K562 (cell line): Measurements from ENCODE around the gene GPNMB. TPM values are rescaled to one million over a fixed set of nuclear protein-coding genes. Genes with fewer than 3 reads are reported as not detected.

Experiments
- ATAC-seq: fragments of 200-7000 bp; cut with Tn5 transposase; 3 replicates; pipeline ENCODE4 v1.9.1; 2020; ENCODE audit warnings: moderate library complexity
- BruUV-seq: library from RNA; stranded (reverse); fragments of 400-500 nt; replicated peaks from 2 replicates; lab custom pipeline; 2021; lab: Mats Ljungman, UMichigan
- CTCF ChIA-PET: fragments of 300-600 bp; formaldehyde crosslinking; extraction: SDS; loops from one replicate; lab custom pipeline; 2021; ENCODE audit warnings: low intra/inter-chr PET ratio; lab: Yijun Ruan, JAX
- POLR2A ChIA-PET: fragments of 300-600, 350-650 bp; sonication (Branson Sonifier 250); formaldehyde crosslinking; extraction: SDS; loops from one replicate; lab custom pipeline; 2021; ENCODE audit warnings: antibody characterized with exemption, inconsistent platforms; lab: Yijun Ruan, JAX
- DNase-seq, 4 experiments: peaks; one replicate each; pipeline versions ENCODE4 v3.0.0 to v3.0.0-alpha.2; 2011 to 2018; ENCODE audit warnings: low spot score in 3 of 4, mixed read lengths in 3 of 4; ENCODE audit errors: extremely low read depth in 1 of 4
- FAIRE-seq: peaks from 2 replicates; lab custom pipeline; 2011; peaks lifted over from hg19 to GRCh38; lab: Jason Lieb, UNC
- H2AFZ ChIP-seq: 2 replicates; pipeline ENCODE4 v1.6.0; 2011; ENCODE audit warnings: low read depth, low read length, control low read depth, inconsistent platforms
- H3K27ac ChIP-seq: fragments of 200-600 bp; 3 replicates; pipeline ENCODE4 v1.8.0; 2011; ENCODE audit warnings: low read depth, mild to moderate bottlenecking, control low read depth, inconsistent platforms, low read length, moderate library complexity, mixed read lengths; ENCODE audit errors: extremely low read depth
- H3K27me3 ChIP-seq, 2 experiments: fragments of 300-600 bp in 1 of 2; 2 replicates in 1 of 2; 3 replicates in 1 of 2; pipeline versions ENCODE4 v1.6.0 to v1.8.0; 2011; ENCODE audit warnings: inconsistent platforms in 2 of 2, low read length in 2 of 2, mild to moderate bottlenecking in 1 of 2, mixed read lengths in 1 of 2, moderate library complexity in 1 of 2; ENCODE audit not compliant: control insufficient read depth in 2 of 2, insufficient read depth in 2 of 2
- H3K36me3 ChIP-seq: fragments of 300-600 bp; 3 replicates; pipeline ENCODE4 v1.8.0; 2011; ENCODE audit warnings: mild to moderate bottlenecking, low read length, inconsistent platforms; ENCODE audit not compliant: control insufficient read depth, insufficient read depth
- H3K4me1 ChIP-seq, 2 experiments: fragments of 200-600 bp in 1 of 2; replicated peaks in 1 of 2; 2 replicates in 1 of 2; 3 replicates in 1 of 2; pipeline versions ENCODE4 v1.5.1 to v1.8.0; 2011; ENCODE audit warnings: inconsistent platforms in 2 of 2, low read length in 2 of 2, mild to moderate bottlenecking in 1 of 2, mixed read lengths in 1 of 2, moderate library complexity in 1 of 2; ENCODE audit not compliant: control insufficient read depth in 2 of 2, insufficient read depth in 2 of 2
- H3K4me2 ChIP-seq: 2 replicates; pipeline ENCODE4 v1.6.1; 2011; ENCODE audit warnings: low read length, control low read depth, inconsistent platforms, mixed read lengths; ENCODE audit not compliant: insufficient read depth
- H3K4me3 ChIP-seq: fragments of 200-600 bp; sonication (generic), shearing (Covaris generic); 2 replicates; pipeline ENCODE4 v1.5.1; 2016; ENCODE audit warnings: control low read depth, inconsistent platforms
- H3K79me2 ChIP-seq: fragments of 200-600 bp; 3 replicates; pipeline ENCODE4 v1.8.0; 2011; ENCODE audit warnings: low read length, inconsistent platforms; ENCODE audit not compliant: control insufficient read depth, insufficient read depth
- H3K9ac ChIP-seq, 2 experiments: 2 replicates each; pipeline versions ENCODE4 v1.6.0 to v1.6.1; 2011; ENCODE audit warnings: low read depth in 2 of 2, low read length in 2 of 2, control low read depth in 1 of 2, inconsistent platforms in 1 of 2, mild to moderate bottlenecking in 1 of 2, mixed read lengths in 1 of 2; ENCODE audit not compliant: insufficient read depth in 1 of 2
- H3K9me1 ChIP-seq: one replicate; pipeline ENCODE4 v1.6.0; 2011; ENCODE audit warnings: inconsistent platforms, mild to moderate bottlenecking, low read length, moderate library complexity; ENCODE audit not compliant: control insufficient read depth, insufficient read depth
- H3K9me3 ChIP-seq: replicated peaks from 2 replicates; pipeline ENCODE4 v1.5.1; 2011; ENCODE audit warnings: low read depth, low read length, inconsistent platforms; ENCODE audit not compliant: control insufficient read depth, insufficient read depth
- H4K20me1 ChIP-seq: replicated peaks from 2 replicates; pipeline ENCODE4 v1.6.1; 2011; ENCODE audit warnings: low read length, inconsistent platforms, mixed read lengths; ENCODE audit not compliant: control insufficient read depth, insufficient read depth
- BACH1 ChIP-seq: fragments of 200-800 bp; sonication (Bioruptor generic); IDR thresholded peaks from 2 replicates; pipeline ENCODE4 v1.6.1; 2016; ENCODE audit warnings: missing genetic modification characterization, missing compliant biosample characterization
- ELF2 ChIP-seq: fragments of 250-450 bp; sonication (Bioruptor Pico); IDR thresholded peaks from 2 replicates; pipeline ENCODE4 v1.5.0; 2021; ENCODE audit warnings: mild to moderate bottlenecking
- EP400 ChIP-seq: fragments of 450-650 bp; IDR thresholded peaks from 2 replicates; pipeline ENCODE4 v1.6.1; 2017; ENCODE audit warnings: antibody characterized with exemption, mild to moderate bottlenecking, moderate library complexity
- GABPA ChIP-seq: fragments of 200-800 bp; sonication (Bioruptor generic); conservative IDR thresholded peaks from 2 replicates; pipeline ENCODE4 v1.6.1; 2016; ENCODE audit warnings: low read depth, missing genetic modification characterization, missing compliant biosample characterization
- HDAC3 ChIP-seq: fragments of 450-650 bp; IDR thresholded peaks from 2 replicates; pipeline ENCODE4 v1.6.1; 2018; ENCODE audit warnings: borderline replicate concordance, mild to moderate bottlenecking, moderate library complexity; ENCODE audit not compliant: partially characterized antibody
- HINFP ChIP-seq: fragments of 450-650 bp; conservative IDR thresholded peaks from 2 replicates; pipeline ENCODE4 v1.6.1; 2016; ENCODE audit warnings: missing genetic modification characterization, low read depth, mild to moderate bottlenecking, control low read depth, missing compliant biosample characterization
- LARP7 ChIP-seq: fragments of 450-650 bp; IDR thresholded peaks from 2 replicates; pipeline ENCODE4 v1.6.1; 2016
- MCM7 ChIP-seq, 2 experiments: fragments of 450-650 bp; IDR thresholded peaks; 2 replicates each; pipeline ENCODE4 v1.6.1; 2016 to 2018
- MITF ChIP-seq: IDR thresholded peaks from 2 replicates; pipeline ENCODE4 v1.6.1; 2014; ENCODE audit warnings: antibody characterized with exemption
- NONO ChIP-seq, 2 experiments: fragments of 200-400 bp in 1 of 2; fragments of 450-650 bp in 1 of 2; formaldehyde crosslinking in 1 of 2; IDR thresholded peaks; 2 replicates each; pipeline ENCODE4 v1.6.1; 2017; ENCODE audit warnings: low read depth in 2 of 2, mild to moderate bottlenecking in 2 of 2, moderate library complexity in 2 of 2, low read length in 1 of 2
- NR1H2 ChIP-seq: sonication (generic); formaldehyde crosslinking; IDR thresholded peaks from 2 replicates; pipeline ENCODE4 v1.4.0; 2020; ENCODE audit warnings: mild to moderate bottlenecking, missing genetic modification reagents
- SAP30 ChIP-seq: fragments of 200-600 bp; sonication (generic); IDR thresholded peaks from 2 replicates; pipeline ENCODE4 v1.6.1; 2012; ENCODE audit warnings: borderline replicate concordance, low read depth, mild to moderate bottlenecking, moderate library complexity, low read length, control low read depth, inconsistent platforms; ENCODE audit not compliant: insufficient read depth, poor library complexity, severe bottlenecking
- SMARCB1 ChIP-seq: IDR thresholded peaks from 2 replicates; pipeline ENCODE4 v1.6.1; 2011; ENCODE audit warnings: improper control_type of control experiment, low read depth; ENCODE audit not compliant: insufficient read length
- SRSF7 ChIP-seq: fragments of 200-400 bp; formaldehyde crosslinking; optimal IDR thresholded peaks from 2 replicates; pipeline ENCODE3; 2017; ENCODE audit warnings: mild to moderate bottlenecking, low read depth, low read length
- TCF15 ChIP-seq: fragments of 250-450 bp; sonication (Bioruptor Pico); IDR thresholded peaks from 2 replicates; pipeline ENCODE4 v1.8.0; 2022; ENCODE audit warnings: moderate library complexity, mild to moderate bottlenecking, inconsistent platforms
- TFAM ChIP-seq: fragments of 250-450 bp; sonication (Bioruptor Pico); conservative IDR thresholded peaks from 2 replicates; pipeline ENCODE4 v1.5.0; 2021; ENCODE audit warnings: mild to moderate bottlenecking, moderate library complexity
- ZC3H11A ChIP-seq: IDR thresholded peaks from 2 replicates; pipeline ENCODE4 v1.6.1; 2012; ENCODE audit warnings: low read depth, low read length, improper control_type of control experiment
- ZC3H8 ChIP-seq: fragments of 450-650 bp; IDR thresholded peaks from 2 replicates; pipeline ENCODE4 v1.6.1; 2017
- WGBS: fragments of 100-300 bp; shearing (Covaris generic); methylation state at CpG from one replicate; pipeline ENCODE4 v1.1.6; 2016; ENCODE audit warnings: low coverage, mixed read lengths; ENCODE audit not compliant: insufficient coverage; ENCODE audit errors: missing lambda C conversion rate; 5-methylcytosine and 5-hydroxymethylcytosine counted together
- in situ Hi-C: fragments of 300-500 bp; cut with MboI; formaldehyde crosslinking; loops from 4 replicates; pipeline ENCODE4 v1.15.0; 2018; ENCODE audit warnings: inconsistent platforms, mixed read lengths
- intact Hi-C: fragments of 100-400 bp; cut with micrococcal nuclease; formaldehyde crosslinking; loops from 2 replicates; pipeline ENCODE4 v1.14.2; 2022
- polyA plus RNA-seq, 8 experiments: library from polyadenylated mRNA; depleted of rRNA in 4 of 8; stranded (reverse) in 5 of 8; unstranded in 3 of 8; fragments of >200 nt; fragmentation: Nextera tagmentation in 2 of 8; fragmentation: Illumina TruSeq in 1 of 8; extraction: Ambion mirVana in 2 of 8; extraction: Trizol in 1 of 8; gene quantifications; 2 replicates each; pipeline versions ENCODE4 v1.2.1 to v1.2.3, GENCODE V29; 2011 to 2014; ENCODE audit warnings: inconsistent platforms in 1 of 8, missing spikeins in 1 of 8
- total RNA-seq, 7 experiments: library from RNA; depleted of rRNA in 6 of 7; stranded (reverse); fragments of >200 nt in 6 of 7; fragmentation: Illumina TruSeq in 2 of 7; extraction: Trizol in 2 of 7; gene quantifications; 2 replicates each; pipeline versions ENCODE4 v1.2.1 to v1.2.3, GENCODE V29; 2011 to 2021; ENCODE audit warnings: low replicate concordance in 1 of 7

The GPNMB gene
- total and polyA plus RNA-seq, 9 of the 15 experiments (the other 6 are each of a cell fraction or from before 2014, with no cell fraction given): 0.15 to 0.72 (median 0.33) TPM

- Histone ChIP-seq H3K36me3 (no peaks in the 10 kb centered on the region), H3K9ac (no peak overlapping the region), H3K4me3 (no peak overlapping the region), H3K4me2 (no peak overlapping the region), H3K79me2 (no peaks in the 10 kb centered on the region), H3K4me1 (peaks cover 0 to 3% of the 10 kb centered on the region in 2 experiments; a peak in 1 of 5 replicates), H3K9me1 (no peaks in the 10 kb centered on the region), H2AFZ (no peak overlapping the region), H3K27me3 (no peaks in the 10 kb centered on the region), H3K27ac (no peak overlapping the region), H3K9me3 (no peaks in the 10 kb centered on the region), H4K20me1 (no peaks in the 10 kb centered on the region)
- ATAC-seq: no peak; the same call in 2 of the 3 replicates
- BruUV-seq: no TSS peak
- intact Hi-C loops (no loop called here), in situ Hi-C loops (no loop called here)
- 28% methylated on average over 5 of the region's 5 CpGs for WGBS
- FAIRE-seq: no peak
- CTCF ChIA-PET: no interaction called here
- POLR2A ChIA-PET: interaction anchor here (0.8 to 1.7 kb wide), 5 partner anchors 9 to 1424 kb away, joined by 3 to 5 read pairs (median 4); no protein-coding TSS in a partner anchor
- no peak for TF ChIP-seq ZC3H8
- TF ChIP-seq ZC3H11A: no peak
- TF ChIP-seq SRSF7: no peak
- no peak for TF ChIP-seq NONO (IDR thresholded peaks at IDR 0.05; ENCODE audit: low read depth in 2 of 2, low read length in 1 of 2)
- no peak for TF ChIP-seq NR1H2
- TF ChIP-seq GABPA (tag): no peak
- TF ChIP-seq HDAC3: no peak
- TF ChIP-seq SAP30: no peak
- TF ChIP-seq TFAM (CRISPR knock-in tag): no peak
- TF ChIP-seq HINFP (tag): no peak
- no peak for TF ChIP-seq SMARCB1
- TF ChIP-seq EP400: no peak
- no peak for TF ChIP-seq MITF
- no peak for TF ChIP-seq MCM7 (IDR thresholded peaks at IDR 0.05)
- no peak for TF ChIP-seq ELF2 (CRISPR knock-in tag)
- no peak for TF ChIP-seq BACH1 (tag)
- no peak for TF ChIP-seq TCF15 (CRISPR knock-in tag)
- no peak for TF ChIP-seq LARP7
- no peak for DNase-seq
Measured at GRCh38 chr7:23214423-23214822, 32.2 kb upstream of the GPNMB start.
